ENCODE results near the gene DIDO1.

GRCh38 chr20:62888406-62888805 is 37.9 kb downstream of the DIDO1 start:
- TF ChIP-seq TAF1 (IDR thresholded peaks at IDR 0.05; ENCODE audit: low read depth) (no peak), YY1 (IDR thresholded peaks at IDR 0.05; ENCODE audit: low read depth) (no peak), CREB1 (IDR thresholded peaks at IDR 0.05; ENCODE audit: low read depth) (no peak), NFIC (IDR thresholded peaks at IDR 0.05) (no peak), EGR1 (IDR thresholded peaks at IDR 0.05) (no peak), EP300 (IDR thresholded peaks at IDR 0.05; ENCODE audit: borderline replicate concordance) (no peak)

Data from Ishikawa (cell line).